COLO668 (cell line): Measurements from ENCODE around the gene REEP1.
"Not testable (repeated sequence)": the region's sequence is repeated elsewhere in the genome, so short reads cannot be mapped to it uniquely, and the experiment has no call there.

ENCODE experiments used
- DNase-seq: peaks from one replicate; lab custom pipeline; 2025; ENCODE audit not compliant: unreplicated experiment; lab: John Stamatoyannopoulos, UW

Gene REEP1

GRCh38 chr2:86347401-86347800 is 10.0 kb upstream of the REEP1 start:
- no peak for DNase-seq

GRCh38 chr2:86345783-86346370 is 8.5 kb upstream of the REEP1 start:
- not testable (repeated sequence) for DNase-seq

- DNase-seq = peak; percentile 17
Measured at GRCh38 chr2:86344404-86344803, 7.0 kb upstream of the REEP1 start.

- no peak for DNase-seq
Measured at GRCh38 chr2:86342488-86342887, 5.1 kb upstream of the REEP1 start.

GRCh38 chr2:86341470-86341869 is 4.0 kb upstream of the REEP1 start:
- DNase-seq = no peak

GRCh38 chr2:86338778-86339295 is 1.4 kb upstream of the REEP1 start:
- no peak for DNase-seq

- DNase-seq = peak; percentile 39
Measured at GRCh38 chr2:86336675-86337243, 667 bp downstream of the REEP1 start.

- peak; percentile 34 for DNase-seq
Measured at GRCh38 chr2:86335865-86336674, 1.4 kb downstream of the REEP1 start.

- no peak for DNase-seq
Measured at GRCh38 chr2:86333378-86333777, 4.0 kb downstream of the REEP1 start.

- DNase-seq = no peak
Measured at GRCh38 chr2:86332654-86333053, 4.8 kb downstream of the REEP1 start.

GRCh38 chr2:86331384-86331783 is 6.0 kb downstream of the REEP1 start:
- DNase-seq = peak; percentile 48

- no peak for DNase-seq
Measured at GRCh38 chr2:86330001-86330400, 7.4 kb downstream of the REEP1 start.

GRCh38 chr2:86323273-86324021 is 14.0 kb downstream of the REEP1 start:
- DNase-seq = no peak

GRCh38 chr2:86319700-86320580 is 17.5 kb downstream of the REEP1 start:
- DNase-seq = no peak

- DNase-seq = no peak
Measured at GRCh38 chr2:86315084-86315483, 22.3 kb downstream of the REEP1 start.

- no peak for DNase-seq
Measured at GRCh38 chr2:86314125-86314524, 23.3 kb downstream of the REEP1 start.

GRCh38 chr2:86313341-86313740 is 24.1 kb downstream of the REEP1 start:
- no peak for DNase-seq

- no peak for DNase-seq
Measured at GRCh38 chr2:86311879-86312278, 25.5 kb downstream of the REEP1 start.

- no peak for DNase-seq
Measured at GRCh38 chr2:86309966-86310365, 27.5 kb downstream of the REEP1 start.

GRCh38 chr2:86308984-86309695 is 28.3 kb downstream of the REEP1 start:
- DNase-seq = no peak
